PC-3 (cell line): Measurements from ENCODE around the gene NBAS.

Experiments used
- CTCF ChIP-seq: fragments of 300-600 bp; sonication (generic); conservative IDR thresholded peaks from 2 replicates; pipeline ENCODE4 v1.5.1; 2017; ENCODE audit warnings: antibody characterized with exemption, low read depth, mild to moderate bottlenecking, low read length
- EZH2 ChIP-seq: fragments of 300-600 bp; sonication (generic); IDR thresholded peaks from one replicate; pipeline ENCODE4 v1.6.1; 2017; ENCODE audit warnings: antibody characterized with exemption, mild to moderate bottlenecking, low read length; ENCODE audit not compliant: unreplicated experiment
- EZH2phosphoT487 ChIP-seq: fragments of 300-600 bp; sonication (generic); IDR thresholded peaks from 2 replicates; pipeline ENCODE4 v1.6.1; 2018; ENCODE audit warnings: mild to moderate bottlenecking, antibody characterized with exemption, low read length, borderline replicate concordance

- TF ChIP-seq EZH2phosphoT487 (no peak), CTCF (no peak), EZH2 (no peak)
These were observed 257.3 kb downstream of the NBAS start for GRCh38 chr2:15303874-15304273.
